GM12872 (cell line): ENCODE measurements around the gene XPNPEP2.

Experiments used
- TF ChIP-seq, protein P1 (sequence below): IDR thresholded peaks from 3 replicates; pipeline ENCODE4 v1.5.1; 2011; ENCODE audit warnings: low read depth, mild to moderate bottlenecking, low read length, moderate library complexity; ENCODE audit not compliant: insufficient read depth

XPNPEP2 gene

DNA sequence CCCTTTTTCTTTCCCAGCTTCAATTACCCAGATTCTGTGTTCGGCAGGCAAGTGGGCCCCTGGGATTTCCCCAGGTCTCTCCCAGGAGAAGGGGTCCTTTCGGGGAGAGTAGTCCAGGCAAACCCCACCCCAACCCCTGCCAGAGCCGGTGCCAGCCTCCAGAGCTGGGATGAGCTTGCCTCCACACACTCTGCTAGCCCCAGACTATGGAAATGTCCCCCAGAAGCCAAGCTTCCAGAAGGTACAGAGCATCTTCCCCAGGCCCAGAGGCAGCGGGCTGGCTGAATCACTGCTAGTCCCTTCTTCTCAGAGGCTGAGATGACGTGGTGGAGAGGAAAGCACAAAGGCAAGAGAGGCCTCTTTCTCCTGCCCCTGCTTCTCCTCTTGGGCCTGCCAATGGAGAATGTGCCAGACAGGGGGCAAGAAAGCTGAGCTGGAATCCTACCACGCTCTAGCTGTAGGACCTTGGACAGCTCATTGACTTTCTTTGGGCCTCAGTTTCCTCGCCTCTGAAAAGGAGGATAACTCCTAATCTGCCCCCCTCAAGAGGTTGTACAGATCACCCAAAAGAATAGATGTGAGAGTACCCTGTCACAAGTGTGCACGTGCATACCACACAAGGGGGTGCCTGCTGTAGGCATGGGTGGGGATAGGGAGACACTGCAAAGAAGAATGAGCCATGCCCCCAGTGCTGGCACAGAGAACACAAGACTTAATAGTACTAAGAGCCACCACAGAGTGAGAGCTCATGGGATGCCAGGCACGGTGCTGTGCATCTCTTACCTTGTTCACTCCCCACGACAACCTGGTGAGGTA, 43.1 kb downstream of the XPNPEP2 start:
- TF ChIP-seq, protein P1, sequence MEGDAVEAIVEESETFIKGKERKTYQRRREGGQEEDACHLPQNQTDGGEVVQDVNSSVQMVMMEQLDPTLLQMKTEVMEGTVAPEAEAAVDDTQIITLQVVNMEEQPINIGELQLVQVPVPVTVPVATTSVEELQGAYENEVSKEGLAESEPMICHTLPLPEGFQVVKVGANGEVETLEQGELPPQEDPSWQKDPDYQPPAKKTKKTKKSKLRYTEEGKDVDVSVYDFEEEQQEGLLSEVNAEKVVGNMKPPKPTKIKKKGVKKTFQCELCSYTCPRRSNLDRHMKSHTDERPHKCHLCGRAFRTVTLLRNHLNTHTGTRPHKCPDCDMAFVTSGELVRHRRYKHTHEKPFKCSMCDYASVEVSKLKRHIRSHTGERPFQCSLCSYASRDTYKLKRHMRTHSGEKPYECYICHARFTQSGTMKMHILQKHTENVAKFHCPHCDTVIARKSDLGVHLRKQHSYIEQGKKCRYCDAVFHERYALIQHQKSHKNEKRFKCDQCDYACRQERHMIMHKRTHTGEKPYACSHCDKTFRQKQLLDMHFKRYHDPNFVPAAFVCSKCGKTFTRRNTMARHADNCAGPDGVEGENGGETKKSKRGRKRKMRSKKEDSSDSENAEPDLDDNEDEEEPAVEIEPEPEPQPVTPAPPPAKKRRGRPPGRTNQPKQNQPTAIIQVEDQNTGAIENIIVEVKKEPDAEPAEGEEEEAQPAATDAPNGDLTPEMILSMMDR, result no peak

DNA sequence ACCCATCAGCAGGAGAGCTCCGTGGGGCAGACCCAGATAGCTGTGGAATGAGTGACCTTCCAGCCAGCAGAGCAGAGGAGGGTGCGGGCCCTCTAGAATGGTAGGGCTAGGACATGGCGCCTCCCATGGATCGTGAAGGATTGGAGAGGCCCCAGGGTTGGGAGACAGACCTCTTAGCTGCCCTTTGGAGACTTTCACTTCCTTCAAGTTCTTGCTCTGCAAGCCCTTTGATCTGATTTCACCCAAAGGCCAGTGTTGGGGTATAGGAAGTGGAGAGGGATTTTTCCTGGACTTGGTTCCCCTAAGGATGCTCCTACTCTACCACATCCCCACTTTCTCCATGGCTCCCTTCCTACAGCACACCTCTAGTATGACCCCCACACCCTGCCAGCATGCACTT, 43.9 kb downstream of the XPNPEP2 start:
- TF ChIP-seq, protein P1, result no peak

DNA sequence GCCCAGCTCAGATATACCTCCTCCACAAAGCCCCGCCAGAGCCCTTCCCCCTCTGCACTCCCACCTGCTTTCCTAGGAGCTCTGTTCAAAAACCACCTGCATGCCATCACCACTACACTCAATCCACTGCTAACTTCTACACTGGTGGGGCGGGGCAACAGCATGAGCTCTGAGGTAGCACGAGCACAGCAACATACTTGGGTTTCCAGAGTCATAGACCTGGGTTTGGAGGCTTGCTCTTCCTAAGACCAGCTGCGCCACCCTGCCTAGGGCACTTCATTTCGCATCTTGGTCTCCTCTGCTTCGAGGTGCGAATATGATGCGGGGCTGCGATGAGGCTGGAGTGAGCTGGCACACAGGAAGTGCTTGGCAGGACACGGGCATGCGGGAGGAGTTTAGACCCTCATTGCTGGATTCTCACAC, 44.5 kb downstream of the XPNPEP2 start:
- TF ChIP-seq, protein P1, result no peak

DNA sequence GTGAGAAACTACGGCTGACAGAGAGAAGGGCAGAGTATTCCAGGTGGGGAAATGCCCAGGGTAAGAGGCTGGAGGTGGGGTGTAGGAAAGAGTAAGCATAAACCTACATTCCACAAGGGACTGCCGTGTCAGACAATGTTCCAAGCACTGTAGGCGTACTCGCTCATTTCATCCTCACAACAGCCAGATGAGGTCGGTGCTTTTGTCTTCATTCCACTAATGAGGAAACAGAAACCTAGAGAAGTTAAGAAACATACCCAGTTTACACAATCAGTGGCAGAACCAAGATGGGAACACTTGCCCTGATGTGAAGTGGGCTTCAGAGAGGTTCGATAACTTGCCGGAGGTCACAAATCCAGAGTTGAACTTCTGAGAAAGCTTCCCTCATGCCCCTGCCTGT, 45.6 kb downstream of the XPNPEP2 start:
- TF ChIP-seq, protein P1, result no peak

DNA sequence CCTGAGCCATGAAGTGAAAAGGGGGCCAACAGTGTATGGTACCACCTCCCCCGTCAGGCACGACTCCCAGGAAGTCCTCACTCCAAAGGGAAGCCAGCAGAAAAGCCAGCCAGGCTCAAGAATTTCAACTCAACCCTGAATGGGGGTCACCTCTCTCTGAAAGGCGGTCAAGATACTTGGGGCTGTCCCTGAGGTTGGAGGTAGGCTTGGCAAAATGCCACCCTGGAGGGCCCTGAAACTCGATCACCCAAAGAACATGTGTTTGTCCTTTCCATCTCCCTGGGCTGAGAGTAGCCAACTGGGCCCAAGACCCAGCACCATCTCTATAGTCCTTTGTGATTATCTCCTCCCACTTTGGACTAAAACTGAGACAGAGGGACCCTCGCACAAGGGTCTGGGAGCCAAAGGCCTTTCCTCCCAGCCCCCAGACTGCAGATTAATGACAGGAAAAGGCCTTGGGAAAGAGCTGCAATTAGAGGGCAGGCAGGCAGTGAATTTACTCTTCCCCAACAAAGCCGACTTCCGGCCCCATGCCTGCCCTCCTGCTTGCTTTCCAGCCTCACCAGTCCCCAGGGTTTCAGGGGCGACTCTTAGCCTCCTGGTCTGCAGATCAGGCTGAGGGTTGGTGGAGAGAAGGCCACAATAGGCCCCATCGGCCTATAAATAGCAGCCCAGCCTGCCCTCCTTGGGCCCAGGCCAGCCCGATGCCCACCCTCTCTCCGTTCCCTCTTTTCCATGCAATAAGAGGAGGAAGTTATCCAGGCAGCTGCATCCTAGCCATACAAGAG, 46.6 kb downstream of the XPNPEP2 start:
- TF ChIP-seq, protein P1, result no peak

DNA sequence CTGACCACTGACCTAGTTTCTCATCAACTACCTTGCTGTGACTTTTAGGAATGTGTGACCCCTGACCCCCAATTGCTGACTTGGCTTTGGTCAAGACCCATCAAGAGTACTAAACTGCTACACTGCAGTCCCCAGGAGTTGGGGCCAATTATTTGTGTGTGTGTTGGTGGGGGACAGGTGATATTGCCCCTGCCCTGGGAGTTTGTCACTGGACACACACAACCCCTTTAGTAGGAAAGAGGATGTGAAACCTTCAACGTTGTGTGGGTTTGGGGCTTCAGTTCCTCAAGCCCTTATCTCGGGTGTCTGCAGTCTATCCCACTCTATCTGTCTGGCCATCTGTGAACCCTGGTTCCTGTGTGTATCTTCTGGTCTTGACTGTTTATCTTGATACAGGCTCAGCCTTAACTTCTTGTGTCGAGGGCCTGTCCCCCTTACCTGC, 47.5 kb downstream of the XPNPEP2 start:
- TF ChIP-seq, protein P1, result no peak

DNA sequence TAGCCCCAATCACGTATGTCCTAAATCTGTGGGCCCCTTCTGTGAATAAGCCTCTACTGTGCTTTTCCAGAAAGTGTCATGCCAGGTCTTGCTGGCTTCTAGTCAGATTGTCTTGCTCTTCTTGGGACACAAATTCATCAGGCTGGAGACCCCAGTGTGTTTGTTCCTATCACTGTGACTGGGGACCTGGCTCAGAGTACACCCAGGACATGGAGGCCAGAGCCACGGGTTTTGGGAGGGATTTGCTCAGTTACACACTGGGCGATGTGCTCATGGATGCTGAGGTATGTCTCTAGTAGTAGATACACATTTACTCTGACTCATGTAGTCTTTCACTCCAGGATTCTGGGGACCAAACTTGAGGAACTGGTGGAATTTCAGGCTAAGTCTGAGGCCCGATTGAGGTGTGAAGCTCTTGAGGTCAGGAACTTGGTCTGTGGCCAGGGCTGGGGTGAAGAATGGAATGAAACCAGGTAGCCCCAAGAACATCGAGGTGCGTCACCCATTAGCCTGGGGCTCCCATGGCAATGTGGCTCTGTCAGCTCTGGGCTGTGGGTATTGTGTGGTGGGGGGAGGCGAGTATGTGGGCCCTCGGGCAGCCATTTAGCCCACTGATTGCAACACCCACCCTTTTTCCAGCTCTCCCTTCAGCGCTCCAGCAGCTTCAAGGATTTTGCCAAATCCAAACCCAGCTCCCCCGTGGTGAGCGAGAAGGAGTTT, 48.7 kb downstream of the XPNPEP2 start:
- TF ChIP-seq, protein P1, result no peak
